DOHH2 (cell line): Measurements from ENCODE around the gene CD248.
"Not testable (repeated sequence)": the region's sequence is repeated elsewhere in the genome, so short reads cannot be mapped to it uniquely, and the experiment has no call there.

Experiments used
- H3F3A ChIP-seq: fragments of 200-600 bp; sonication (generic), shearing (Covaris generic); 2 replicates; pipeline ENCODE4 v1.6.0; 2016; ENCODE audit warnings: antibody characterized with exemption, mild to moderate bottlenecking; ENCODE audit not compliant: control insufficient read depth, insufficient read depth
- H3K27ac ChIP-seq: fragments of 200-600 bp; sonication (generic); 2 replicates; pipeline ENCODE4 v1.5.1; 2014; ENCODE audit warnings: low read depth, mild to moderate bottlenecking, low read length, moderate library complexity
- H3K27me3 ChIP-seq: fragments of 200-600 bp; sonication (generic); 2 replicates; pipeline ENCODE4 v1.6.1; 2014; ENCODE audit warnings: mild to moderate bottlenecking, low read length, mixed read lengths; ENCODE audit not compliant: control insufficient read depth
- H3K36me3 ChIP-seq: fragments of 200-600 bp; sonication (generic); 2 replicates; pipeline ENCODE4 v1.6.1; 2014; ENCODE audit warnings: mild to moderate bottlenecking, low read length, moderate library complexity, mixed read lengths; ENCODE audit not compliant: control insufficient read depth
- H3K4me1 ChIP-seq: fragments of 200-600 bp; sonication (generic); 2 replicates; pipeline ENCODE4 v1.6.1; 2014; ENCODE audit warnings: mild to moderate bottlenecking, low read length, mixed read lengths; ENCODE audit not compliant: control insufficient read depth
- H3K4me2 ChIP-seq: fragments of 200-600 bp; sonication (generic); 2 replicates; pipeline ENCODE4 v1.6.0; 2014; ENCODE audit warnings: mild to moderate bottlenecking, low read length, moderate library complexity
- H3K4me3 ChIP-seq: fragments of 200-600 bp; sonication (generic); 2 replicates; pipeline ENCODE4 v1.5.1; 2014; ENCODE audit warnings: mild to moderate bottlenecking, low read length, mixed read lengths
- H3K79me2 ChIP-seq: fragments of 200-600 bp; sonication (generic); 2 replicates; pipeline ENCODE4 v1.6.1; 2014; ENCODE audit warnings: mild to moderate bottlenecking, low read length, mixed read lengths; ENCODE audit not compliant: control insufficient read depth
- H3K9me2 ChIP-seq: fragments of 200-600 bp; sonication (generic); replicated peaks from 2 replicates; pipeline ENCODE4 v1.6.1; 2014; ENCODE audit warnings: mild to moderate bottlenecking, low read length, mixed read lengths; ENCODE audit not compliant: control insufficient read depth
- H3K9me3 ChIP-seq: fragments of 200-600 bp; sonication (generic); 2 replicates; pipeline ENCODE4 v1.6.1; 2014; ENCODE audit warnings: antibody characterized with exemption, low read length, mixed read lengths; ENCODE audit not compliant: control insufficient read depth, insufficient read depth
- H4K20me1 ChIP-seq: fragments of 200-600 bp; sonication (generic); 2 replicates; pipeline ENCODE4 v1.6.0; 2014; ENCODE audit warnings: low read depth, mild to moderate bottlenecking, antibody characterized with exemption, low read length, moderate library complexity; ENCODE audit not compliant: control insufficient read depth, insufficient read depth
- CTCF ChIP-seq: fragments of 200-600 bp; sonication (generic); IDR thresholded peaks from one replicate; pipeline ENCODE4 v1.5.1; 2014; ENCODE audit warnings: antibody characterized with exemption, mild to moderate bottlenecking, low read depth, low read length; ENCODE audit not compliant: poor library complexity, severe bottlenecking
- EZH2phosphoT487 ChIP-seq: fragments of 200-600 bp; sonication (generic); IDR thresholded peaks from 2 replicates; pipeline ENCODE4 v1.6.1; 2017; ENCODE audit warnings: borderline replicate concordance, mild to moderate bottlenecking, antibody characterized with exemption, low read length, moderate library complexity, mixed read lengths

CD248 gene

GRCh38 chr11:66323684-66324083 is 6.8 kb upstream of the CD248 start:
- Histone ChIP-seq H3K4me2 (no peak overlapping the region), H4K20me1 (no peaks in the 10 kb centered on the region), H3F3A (peaks cover under 1% of the 10 kb centered on the region; the same call in 1 of the 2 replicates), H3K4me1 (peaks cover 50% of the 10 kb centered on the region), H3K79me2 (no peaks in the 10 kb centered on the region), H3K27me3 (no peaks in the 10 kb centered on the region), H3K9me2 (no peaks in the 10 kb centered on the region), H3K4me3 (no peak overlapping the region), H3K36me3 (no peaks in the 10 kb centered on the region), H3K9me3 (peaks cover 8% of the 10 kb centered on the region; the same call in 1 of the 2 replicates), H3K27ac (no peak overlapping the region)
- TF ChIP-seq EZH2phosphoT487 = no peak

GRCh38 chr11:66322732-66323427 is 6.0 kb upstream of the CD248 start:
- Histone ChIP-seq H3F3A (peaks cover 7% of the 10 kb centered on the region), H3K79me2 (no peaks in the 10 kb centered on the region), H3K4me1 (peaks cover 50% of the 10 kb centered on the region), H3K27me3 (no peaks in the 10 kb centered on the region), H3K27ac (no peak overlapping the region), H3K4me2 (no peak overlapping the region), H3K36me3 (no peaks in the 10 kb centered on the region), H3K4me3 (no peak overlapping the region), H3K9me2 (no peaks in the 10 kb centered on the region), H3K9me3 (peaks cover 8% of the 10 kb centered on the region; the same call in 1 of the 2 replicates), H4K20me1 (no peaks in the 10 kb centered on the region)
- TF ChIP-seq CTCF = no peak
- no peak for TF ChIP-seq EZH2phosphoT487

- Histone ChIP-seq H3K4me2 (no peak overlapping the region), H3K27me3 (no peaks in the 10 kb centered on the region)
- no peak for TF ChIP-seq CTCF
- TF ChIP-seq EZH2phosphoT487 = no peak
These were observed 4.8 kb upstream of the CD248 start for GRCh38 chr11:66321606-66322005.

GRCh38 chr11:66320748-66321147 is 3.9 kb upstream of the CD248 start:
- peaks cover 46% of the 10 kb centered on the region for H3K4me1 ChIP-seq
- H3K27me3 ChIP-seq, H3K27ac ChIP-seq, H4K20me1 ChIP-seq, H3K79me2 ChIP-seq, H3K9me3 ChIP-seq, H3K4me3 ChIP-seq, H3K4me2 ChIP-seq, H3K36me3 ChIP-seq, H3K9me2 ChIP-seq: not testable (repeated sequence)
- H3F3A ChIP-seq = peaks cover 11% of the 10 kb centered on the region

More at GRCh38 chr11:66321606-66322005, 4.8 kb upstream of the CD248 start:
- peaks cover 8% of the 10 kb centered on the region; the same call in 1 of the 2 replicates for H3K9me3 ChIP-seq
- H3K9me2 ChIP-seq = no peaks in the 10 kb centered on the region
- H3K27ac ChIP-seq = no peak overlapping the region
- H3K4me1 ChIP-seq = peaks cover 50% of the 10 kb centered on the region
- H3F3A ChIP-seq = peaks cover 11% of the 10 kb centered on the region
- no peaks in the 10 kb centered on the region for H3K79me2 ChIP-seq
- no peak overlapping the region for H3K4me3 ChIP-seq
- H3K36me3 ChIP-seq = no peaks in the 10 kb centered on the region
- H4K20me1 ChIP-seq = no peaks in the 10 kb centered on the region

- H4K20me1 ChIP-seq, H3K79me2 ChIP-seq, H3K27ac ChIP-seq, H3K9me3 ChIP-seq, H3K4me2 ChIP-seq, H3K4me3 ChIP-seq, H3K36me3 ChIP-seq, H3K27me3 ChIP-seq, H3K9me2 ChIP-seq: not testable (repeated sequence)
- H3F3A ChIP-seq = peaks cover 11% of the 10 kb centered on the region
- peaks cover 41% of the 10 kb centered on the region for H3K4me1 ChIP-seq
These were observed 3.4 kb upstream of the CD248 start for GRCh38 chr11:66320289-66320688.
